HG03159 (cell line): Measurements from ENCODE around the gene ALDH2.
"Not testable (repeated sequence)": the region's sequence is repeated elsewhere in the genome, so short reads cannot be mapped to it uniquely, and the experiment has no call there.

Experiments used
- ATAC-seq: cut with Tn5 transposase; IDR thresholded peaks from one replicate; pipeline ENCODE4 v1.9.1; 2021; ENCODE audit warnings: mild to moderate bottlenecking, moderate library complexity; ENCODE audit not compliant: unreplicated experiment

The ALDH2 gene

GRCh38 chr12:111785651-111786050, 18.9 kb downstream of the ALDH2 start:
- ATAC-seq: no peak

GRCh38 chr12:111788178-111788654, 21.5 kb downstream of the ALDH2 start:
- no peak for ATAC-seq

- no peak for ATAC-seq
Observed at GRCh38 chr12:111789779-111790178, 23.0 kb downstream of the ALDH2 start.

GRCh38 chr12:111791507-111791906, 24.8 kb downstream of the ALDH2 start:
- ATAC-seq: no peak

- ATAC-seq: no peak
Observed at GRCh38 chr12:111792155-111792855, 25.6 kb downstream of the ALDH2 start.

- ATAC-seq: no peak
Observed at GRCh38 chr12:111792856-111793235, 26.1 kb downstream of the ALDH2 start.

- no peak for ATAC-seq
Observed at GRCh38 chr12:111798182-111798581, 31.4 kb downstream of the ALDH2 start.

- ATAC-seq: no peak
Observed at GRCh38 chr12:111799758-111800157, 33.0 kb downstream of the ALDH2 start.

GRCh38 chr12:111803038-111803626, 36.4 kb downstream of the ALDH2 start:
- ATAC-seq: no peak

GRCh38 chr12:111803851-111804250, 37.1 kb downstream of the ALDH2 start:
- no peak for ATAC-seq

GRCh38 chr12:111806304-111806703, 39.6 kb downstream of the ALDH2 start:
- no peak for ATAC-seq

GRCh38 chr12:111807232-111807631, 40.5 kb downstream of the ALDH2 start:
- no peak for ATAC-seq

GRCh38 chr12:111812881-111813741, 46.4 kb downstream of the ALDH2 start:
- no peak for ATAC-seq

GRCh38 chr12:111816065-111816615, 49.4 kb downstream of the ALDH2 start:
- no peak for ATAC-seq

GRCh38 chr12:111816898-111817297, 50.2 kb downstream of the ALDH2 start:
- ATAC-seq: not testable (repeated sequence)

GRCh38 chr12:111818340-111818739, 51.6 kb downstream of the ALDH2 start:
- ATAC-seq: no peak

- ATAC-seq: no peak
Observed at GRCh38 chr12:111819191-111820158, 52.7 kb downstream of the ALDH2 start.

- ATAC-seq: not testable (repeated sequence)
Observed at GRCh38 chr12:111820828-111821227, 54.1 kb downstream of the ALDH2 start.

GRCh38 chr12:111822886-111823285, 56.2 kb downstream of the ALDH2 start:
- no peak for ATAC-seq

- no peak for ATAC-seq
Observed at GRCh38 chr12:111823891-111824290, 57.2 kb downstream of the ALDH2 start.
